Ramos (cell line): Measurements from ENCODE around the gene RND2.
"Not testable (repeated sequence)": the region's sequence is repeated elsewhere in the genome, so short reads cannot be mapped to it uniquely, and the experiment has no call there.

Source experiments
- in situ Hi-C: fragments of 300-500 bp; cut with MboI; formaldehyde crosslinking; loops from one replicate; pipeline ENCODE4 v1.14.3; 2022; ENCODE audit warnings: low sequenced_read_pairs; ENCODE audit not compliant: unreplicated experiment

The RND2 gene

GRCh38 chr17:43025290-43025657, 243 bp downstream of the RND2 start:
- in situ Hi-C loops = no loop called here

GRCh38 chr17:43025766-43026537, 921 bp downstream of the RND2 start:
- in situ Hi-C loops = no loop called here

- in situ Hi-C loops = no loop called here
These were observed 1.6 kb downstream of the RND2 start for GRCh38 chr17:43026595-43026994.

- in situ Hi-C loops = no loop called here
These were observed 2.3 kb downstream of the RND2 start for GRCh38 chr17:43027091-43028032.

- in situ Hi-C loops = no loop called here
These were observed 3.3 kb downstream of the RND2 start for GRCh38 chr17:43028221-43028861.

GRCh38 chr17:43030137-43030767, 5.2 kb downstream of the RND2 start:
- in situ Hi-C loops = no loop called here

GRCh38 chr17:43031666-43032065, 6.6 kb downstream of the RND2 start:
- in situ Hi-C loops = no loop called here

- in situ Hi-C loops = no loop called here
These were observed 9.2 kb downstream of the RND2 start for GRCh38 chr17:43033948-43034881.

- in situ Hi-C loops = no loop called here
These were observed 9.9 kb downstream of the RND2 start for GRCh38 chr17:43034894-43035293.

GRCh38 chr17:43039646-43040045, 14.6 kb downstream of the RND2 start:
- in situ Hi-C loops = no loop called here

GRCh38 chr17:43040655-43041054, 15.6 kb downstream of the RND2 start:
- in situ Hi-C loops = no loop called here

- in situ Hi-C loops = no loop called here
These were observed 17.1 kb downstream of the RND2 start for GRCh38 chr17:43042025-43042628.

- in situ Hi-C loops = no loop called here
These were observed 18.3 kb downstream of the RND2 start for GRCh38 chr17:43043307-43043706.

GRCh38 chr17:43044024-43044423, 19.0 kb downstream of the RND2 start:
- in situ Hi-C loops = no loop called here

- in situ Hi-C loops = no loop called here
These were observed 26.9 kb downstream of the RND2 start for GRCh38 chr17:43051969-43052368.

GRCh38 chr17:43053008-43053407, 28.0 kb downstream of the RND2 start:
- in situ Hi-C loops = not testable (repeated sequence)

- in situ Hi-C loops = no loop called here
These were observed 31.0 kb downstream of the RND2 start for GRCh38 chr17:43056051-43056450.

- in situ Hi-C loops = no loop called here
These were observed 38.1 kb downstream of the RND2 start for GRCh38 chr17:43062984-43063638.
